ENCODE data around the gene MECP2. TPM values are rescaled to one million over a fixed set of nuclear protein-coding genes. Genes with fewer than 3 reads are reported as not detected.

Gene MECP2
- total RNA-seq, 1 experiment from 2014 or later: 47.3 TPM

- no peaks in the 10 kb centered on the region for H3F3A ChIP-seq (ENCODE audit: low read length, unreplicated experiment)
- H4K20me1 ChIP-seq (ENCODE audit: low read length): no peaks in the 10 kb centered on the region
- H3K79me2 ChIP-seq (ENCODE audit: low read length): 0 out of 2 replicates have a peak, but pooled peaks cover 3% of the 10 kb centered on the region
- no peak overlapping the region for H2AFZ ChIP-seq (ENCODE audit: low read length)
- no peak overlapping the region for H3K9ac ChIP-seq (ENCODE audit: low read length)
- H3K9me3 ChIP-seq (ENCODE audit: low read length): no peaks in the 10 kb centered on the region
- H3K9me2 ChIP-seq (replicated peaks; ENCODE audit: low read length): no peaks in the 10 kb centered on the region
- H3K4me3 ChIP-seq (ENCODE audit: low read length): no peak overlapping the region
- H3K4me1 ChIP-seq (ENCODE audit: insufficient read depth, low read length): no peaks in the 10 kb centered on the region
- BruUV-seq (replicated peaks): no TSS peak
- H3K27ac ChIP-seq (ENCODE audit: low read length): no peak overlapping the region
- no peaks in the 10 kb centered on the region for H3K27me3 ChIP-seq (ENCODE audit: low read length)
- TF ChIP-seq CTCF (conservative IDR thresholded peaks at IDR 0.05; ENCODE audit: low read depth, low read length) (no peak), EZH2phosphoT487 (IDR thresholded peaks at IDR 0.05; ENCODE audit: borderline replicate concordance, low read length) (no peak), EZH2 (IDR thresholded peaks at IDR 0.05; ENCODE audit: low read length, unreplicated experiment) (no peak)
- H3K4me2 ChIP-seq (ENCODE audit: low read length): no peak overlapping the region
- ATAC-seq (no peak), DNase-seq (no peak)
- peaks cover 2% of the 10 kb centered on the region; the same call in 1 of the 2 replicates for H3K36me3 ChIP-seq (ENCODE audit: low read depth, low read length)
- CTCF ChIA-PET: no interaction called here
- intact Hi-C loops (cut with micrococcal nuclease): no loop called here
- POLR2A ChIA-PET (ENCODE audit: unreplicated experiment): no interaction called here
These were observed 63.7 kb downstream of the MECP2 start for GRCh38 chrX:154033848-154034247.

GRCh38 chrX:154032653-154033052 is 64.9 kb downstream of the MECP2 start:
- no peaks in the 10 kb centered on the region for H3K4me1 ChIP-seq (ENCODE audit: insufficient read depth, low read length)

More at GRCh38 chrX:154032653-154033052, 64.9 kb downstream of the MECP2 start:
- no peaks in the 10 kb centered on the region for H3K9me3 ChIP-seq (ENCODE audit: low read length)
- H4K20me1 ChIP-seq (ENCODE audit: low read length): no peaks in the 10 kb centered on the region
- TF ChIP-seq EZH2phosphoT487 (IDR thresholded peaks at IDR 0.05; ENCODE audit: borderline replicate concordance, low read length): no peak
- TF ChIP-seq EZH2 (IDR thresholded peaks at IDR 0.05; ENCODE audit: low read length, unreplicated experiment): no peak
- TF ChIP-seq CTCF (conservative IDR thresholded peaks at IDR 0.05; ENCODE audit: low read depth, low read length): no peak
- H3K36me3 ChIP-seq (ENCODE audit: low read depth, low read length): peaks cover 2% of the 10 kb centered on the region; the same call in 1 of the 2 replicates
- no TSS peak for BruUV-seq (replicated peaks)
- no peak overlapping the region for H2AFZ ChIP-seq (ENCODE audit: low read length)
- 0 out of 2 replicates have a peak, but pooled peaks cover 3% of the 10 kb centered on the region for H3K79me2 ChIP-seq (ENCODE audit: low read length)
- ChIA-PET CTCF (no interaction called here), POLR2A (ENCODE audit: unreplicated experiment) (no interaction called here)
- no peak overlapping the region for H3K27ac ChIP-seq (ENCODE audit: low read length)
- no peaks in the 10 kb centered on the region for H3K9me2 ChIP-seq (replicated peaks; ENCODE audit: low read length)
- no peak overlapping the region for H3K4me3 ChIP-seq (ENCODE audit: low read length)
- no peak overlapping the region for H3K4me2 ChIP-seq (ENCODE audit: low read length)
- no peaks in the 10 kb centered on the region for H3K27me3 ChIP-seq (ENCODE audit: low read length)
- no peaks in the 10 kb centered on the region for H3F3A ChIP-seq (ENCODE audit: low read length, unreplicated experiment)
- ATAC-seq (no peak), DNase-seq (no peak)
- no peak overlapping the region for H3K9ac ChIP-seq (ENCODE audit: low read length)
- intact Hi-C loops (cut with micrococcal nuclease): no loop called here

Data from PC-3 (cell line).